Measurements from ENCODE around the gene TRA2B. TPM values are rescaled to one million over a fixed set of nuclear protein-coding genes. Genes with fewer than 3 reads are reported as not detected.

TRA2B gene
- total RNA-seq, 1 donor from 2014 or later = 120 TPM

- H3K27ac Mint-ChIP-seq (ENCODE audit: unreplicated experiment) = no peak overlapping the region
- no peak overlapping the region for H3K4me2 ChIP-seq (ENCODE audit: low read length)
Measured at GRCh38 chr3:185949515-185949914, 11.7 kb upstream of the TRA2B start.

GRCh38 chr3:185948292-185948691, 10.5 kb upstream of the TRA2B start:
- peaks cover 2% of the 10 kb centered on the region for H3K9me3 Mint-ChIP-seq (ENCODE audit: unreplicated experiment)
- FAIRE-seq = no peak
- Histone ChIP-seq H3K27ac (ENCODE audit: low read depth, low read length) (no peak overlapping the region), H3K9me3 (ENCODE audit: insufficient read depth, low read depth, low read length) (no peaks in the 10 kb centered on the region), H3K36me3 (ENCODE audit: insufficient read depth, low read length) (no peaks in the 10 kb centered on the region), H3K79me2 (ENCODE audit: insufficient read depth, low read length) (no peaks in the 10 kb centered on the region), H3K4me2 (ENCODE audit: low read length) (no peak overlapping the region), H3K4me3 (ENCODE audit: insufficient read depth, low read depth, low read length) (no peak overlapping the region), H3K4me1 (ENCODE audit: insufficient read depth, low read length) (peaks cover 2% of the 10 kb centered on the region), H3K27me3 (ENCODE audit: insufficient read depth, low read length) (peaks cover 12% of the 10 kb centered on the region), H3K9ac (ENCODE audit: low read length) (no peak overlapping the region), H4K20me1 (ENCODE audit: insufficient read depth, low read length) (no peaks in the 10 kb centered on the region), H2AFZ (ENCODE audit: low read depth, low read length) (no peak overlapping the region)
- TF ChIP-seq EZH2 (IDR thresholded peaks at IDR 0.05; ENCODE audit: insufficient read depth, low read length) = no peak
- TF ChIP-seq CTCF (IDR thresholded peaks at IDR 0.05; ENCODE audit: insufficient read depth, low read depth, low read length) = no peak
- no peak overlapping the region for H3K27ac Mint-ChIP-seq (ENCODE audit: unreplicated experiment)
- DNase-seq (ENCODE audit: low read depth) = no peak
- no peak overlapping the region for H3K4me3 Mint-ChIP-seq (ENCODE audit: unreplicated experiment)
- H3K36me3 Mint-ChIP-seq (ENCODE audit: low read depth, unreplicated experiment) = no peaks in the 10 kb centered on the region
- H3K4me1 Mint-ChIP-seq (ENCODE audit: low read depth, unreplicated experiment) = no peaks in the 10 kb centered on the region
- peaks cover 2% of the 10 kb centered on the region for H3K27me3 Mint-ChIP-seq (ENCODE audit: low read depth, unreplicated experiment)

More at GRCh38 chr3:185949515-185949914, 11.7 kb upstream of the TRA2B start:
- no peaks in the 10 kb centered on the region for H3K79me2 ChIP-seq (ENCODE audit: insufficient read depth, low read length)
- Mint-ChIP-seq H3K27me3 (ENCODE audit: low read depth, unreplicated experiment) (peaks cover 2% of the 10 kb centered on the region), H3K9me3 (ENCODE audit: unreplicated experiment) (peaks cover 2% of the 10 kb centered on the region), H3K4me1 (ENCODE audit: low read depth, unreplicated experiment) (no peaks in the 10 kb centered on the region), H3K36me3 (ENCODE audit: low read depth, unreplicated experiment) (no peaks in the 10 kb centered on the region), H3K4me3 (ENCODE audit: unreplicated experiment) (no peak overlapping the region)
- H3K4me3 ChIP-seq (ENCODE audit: insufficient read depth, low read depth, low read length) = no peak overlapping the region
- no peak for DNase-seq (ENCODE audit: low read depth)
- H3K27me3 ChIP-seq (ENCODE audit: insufficient read depth, low read length) = peaks cover 13% of the 10 kb centered on the region
- TF ChIP-seq EZH2 (IDR thresholded peaks at IDR 0.05; ENCODE audit: insufficient read depth, low read length) = no peak
- TF ChIP-seq CTCF (IDR thresholded peaks at IDR 0.05; ENCODE audit: insufficient read depth, low read depth, low read length) = no peak
- no peak for FAIRE-seq
- H3K9ac ChIP-seq (ENCODE audit: low read length) = no peak overlapping the region
- H2AFZ ChIP-seq (ENCODE audit: low read depth, low read length) = no peak overlapping the region
- no peaks in the 10 kb centered on the region for H3K9me3 ChIP-seq (ENCODE audit: insufficient read depth, low read depth, low read length)
- no peaks in the 10 kb centered on the region for H4K20me1 ChIP-seq (ENCODE audit: insufficient read depth, low read length)
- H3K36me3 ChIP-seq (ENCODE audit: insufficient read depth, low read length) = no peaks in the 10 kb centered on the region
- H3K27ac ChIP-seq (ENCODE audit: low read depth, low read length) = no peak overlapping the region
- H3K4me1 ChIP-seq (ENCODE audit: insufficient read depth, low read length) = no peaks in the 10 kb centered on the region

DNA sequence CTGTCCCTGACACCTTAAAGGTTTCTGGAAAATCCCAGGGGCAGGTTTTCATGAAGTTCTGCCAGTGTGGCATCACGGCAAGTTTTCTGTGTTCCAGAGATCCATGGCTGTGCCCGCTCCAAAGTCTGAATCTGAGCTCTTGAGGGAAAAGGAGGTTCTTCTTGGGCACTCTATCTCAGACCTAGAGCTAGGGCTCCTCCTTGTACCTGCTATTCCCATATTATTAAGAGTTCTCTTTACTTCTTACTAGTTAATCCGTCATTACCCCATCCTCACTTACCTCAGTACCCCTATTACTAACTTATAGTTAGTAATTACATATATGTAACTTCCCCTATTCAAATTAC, 5.9 kb upstream of the TRA2B start:
- Histone ChIP-seq H3K4me2 (ENCODE audit: low read length) (no peak overlapping the region), H3K9ac (ENCODE audit: low read length) (no peak overlapping the region), H3K27ac (ENCODE audit: low read depth, low read length) (no peak overlapping the region), H3K27me3 (ENCODE audit: insufficient read depth, low read length) (peaks cover 8% of the 10 kb centered on the region), H3K9me3 (ENCODE audit: insufficient read depth, low read depth, low read length) (no peaks in the 10 kb centered on the region), H2AFZ (ENCODE audit: low read depth, low read length) (no peak overlapping the region), H3K36me3 (ENCODE audit: insufficient read depth, low read length) (no peaks in the 10 kb centered on the region), H3K4me3 (ENCODE audit: insufficient read depth, low read depth, low read length) (no peak overlapping the region), H3K4me1 (ENCODE audit: insufficient read depth, low read length) (peaks cover 3% of the 10 kb centered on the region), H3K79me2 (ENCODE audit: insufficient read depth, low read length) (no peaks in the 10 kb centered on the region), H4K20me1 (ENCODE audit: insufficient read depth, low read length) (no peaks in the 10 kb centered on the region)
- FAIRE-seq (no peak), DNase-seq (ENCODE audit: low read depth) (no peak)
- Mint-ChIP-seq H3K27ac (ENCODE audit: unreplicated experiment) (no peak overlapping the region), H3K4me1 (ENCODE audit: low read depth, unreplicated experiment) (no peaks in the 10 kb centered on the region), H3K9me3 (ENCODE audit: unreplicated experiment) (no peaks in the 10 kb centered on the region), H3K4me3 (ENCODE audit: unreplicated experiment) (no peak overlapping the region), H3K27me3 (ENCODE audit: low read depth, unreplicated experiment) (peaks cover 3% of the 10 kb centered on the region), H3K36me3 (ENCODE audit: low read depth, unreplicated experiment) (no peaks in the 10 kb centered on the region)
- TF ChIP-seq CTCF (IDR thresholded peaks at IDR 0.05; ENCODE audit: insufficient read depth, low read depth, low read length) (no peak), EZH2 (IDR thresholded peaks at IDR 0.05; ENCODE audit: insufficient read depth, low read length) (no peak)

Data from astrocyte (in vitro differentiated cells and primary cell).